Activated CD8-positive, alpha-beta T cell treated with anti-CD3 and anti-CD28 coated beads, Interleukin-2, amount 10 ng/mL, durations not matched to agents 7 days and 5 days (primary cell): ENCODE results near the gene ZNF691. TPM values are rescaled to one million over a fixed set of nuclear protein-coding genes. Genes with fewer than 3 reads are reported as not detected.

ENCODE experiments used
- ATAC-seq: fragments of 150-1000 bp; cut with Tn5 transposase; one replicate; pipeline ENCODE4 v1.10.0; 2021; ENCODE audit warnings: moderate library complexity
- CTCF ChIA-PET: fragments of 350-600 bp; sonication (Branson Sonifier 250); formaldehyde crosslinking; loops from one replicate; lab custom pipeline; 2021; ENCODE audit warnings: antibody characterized with exemption; lab: Charles Lee
- POLR2A ChIA-PET: fragments of 350-600 bp; sonication (Branson Sonifier 250); formaldehyde crosslinking; loops from one replicate; lab custom pipeline; 2021; ENCODE audit warnings: antibody characterized with exemption; lab: Charles Lee
- DNase-seq: peaks from one replicate; pipeline ENCODE4 v3.0.0-alpha.2; 2020
- H3K27ac Mint-ChIP-seq: one replicate; pipeline ENCODE4 v1.8.0; 2021; ENCODE audit warnings: mild to moderate bottlenecking, mixed read lengths
- H3K27me3 Mint-ChIP-seq: one replicate; pipeline ENCODE4 v1.8.0; 2021; ENCODE audit warnings: low read depth, mixed read lengths
- H3K36me3 Mint-ChIP-seq: one replicate; pipeline ENCODE4 v1.8.0; 2021; ENCODE audit warnings: low read depth, mixed read lengths
- H3K4me1 Mint-ChIP-seq: one replicate; pipeline ENCODE4 v1.8.0; 2021; ENCODE audit warnings: low read depth, mixed read lengths
- H3K4me3 Mint-ChIP-seq: one replicate; pipeline ENCODE4 v1.8.0; 2021; ENCODE audit warnings: mild to moderate bottlenecking, mixed read lengths
- H3K9me3 Mint-ChIP-seq: one replicate; pipeline ENCODE4 v1.8.0; 2022; ENCODE audit warnings: mixed read lengths; ENCODE audit not compliant: insufficient read depth
- total RNA-seq, 2 experiments: library from RNA; stranded (reverse); gene quantifications; one replicate each; pipeline ENCODE4 v1.2.3, GENCODE V29; 2021

Gene ZNF691
- total RNA-seq, 2 experiments from 2014 or later = 8.0 to 8.9 TPM

GRCh38 chr1:42816585-42817439, 29.6 kb upstream of the ZNF691 start, which contains the start of the genes ERMAP and SVBP:
ERMAP (plus strand) TSS chr1:42817122; CDS start chr1:42830449, 13,327 bp downstream.
SVBP (minus strand) TSS chr1:42817397; CDS start chr1:42816544, 853 bp downstream.
- peak within 1 kb of the TSS; percentile 86 for H3K4me3 Mint-ChIP-seq
- peak; percentile 94 for DNase-seq
- peak within 1 kb of the TSS; percentile 83 for H3K27ac Mint-ChIP-seq
- peak; percentile 92 for ATAC-seq
- no peaks in the 10 kb centered on the region for H3K27me3 Mint-ChIP-seq
- H3K4me1 Mint-ChIP-seq = peaks cover 23% of the 10 kb centered on the region
- POLR2A ChIA-PET = interaction anchor here (1.0 to 2.2 kb wide), 4 partner anchors 8 to 50 kb away, joined by 3 to 17 read pairs (median 10); partner anchors contain the start of genes C1orf50, P3H1 and ZNF691
- no peaks in the 10 kb centered on the region for H3K9me3 Mint-ChIP-seq
- H3K36me3 Mint-ChIP-seq = peaks cover 5% of the 10 kb centered on the region
- CTCF ChIA-PET = interaction anchor here (0.8 to 2.9 kb wide), 11 partner anchors 19 to 713 kb away, joined by 3 to 21 read pairs (median 3); partner anchors contain the start of genes C1orf50, P3H1 and ZNF691

- peak overlapping the region; percentile 25 for H3K27ac Mint-ChIP-seq
- peaks cover 23% of the 10 kb centered on the region for H3K4me1 Mint-ChIP-seq
- H3K9me3 Mint-ChIP-seq = no peaks in the 10 kb centered on the region
- CTCF ChIA-PET = interaction anchor here (0.8 to 2.9 kb wide), 7 partner anchors 18 to 712 kb away, joined by 3 to 21 read pairs (median 3); partner anchors contain the start of gene ZNF691
- no peaks in the 10 kb centered on the region for H3K27me3 Mint-ChIP-seq
- peaks cover 5% of the 10 kb centered on the region for H3K36me3 Mint-ChIP-seq
- ATAC-seq = no peak
- POLR2A ChIA-PET = interaction anchor here (0.9 to 2.2 kb wide), 4 partner anchors 9 to 159 kb away, joined by 3 to 17 read pairs (median 10); partner anchors contain the start of genes C1orf50, P3H1, PPIH and ZNF691
- H3K4me3 Mint-ChIP-seq = peak overlapping the region; percentile 86
- DNase-seq = no peak
Measured at GRCh38 chr1:42817440-42817767, 29.0 kb upstream of the ZNF691 start.

- H3K9me3 Mint-ChIP-seq = no peaks in the 10 kb centered on the region
- H3K27ac Mint-ChIP-seq = no peak overlapping the region
- H3K36me3 Mint-ChIP-seq = peaks cover 5% of the 10 kb centered on the region
- no peaks in the 10 kb centered on the region for H3K27me3 Mint-ChIP-seq
- peak overlapping the region; percentile 86 for H3K4me3 Mint-ChIP-seq
- H3K4me1 Mint-ChIP-seq = peaks cover 26% of the 10 kb centered on the region
- CTCF ChIA-PET = interaction anchor here (0.7 to 2.9 kb wide), 4 partner anchors 29 to 256 kb away, joined by 3 to 21 read pairs (median 4); partner anchors contain the start of gene ZNF691
- ATAC-seq (no peak), DNase-seq (peak; percentile 4)
- POLR2A ChIA-PET = interaction anchor here (0.9 to 2.2 kb wide), 3 partner anchors 10 to 160 kb away, joined by 3 to 13 read pairs (median 7); partner anchors contain the start of genes PPIH and ZNF691
Measured at GRCh38 chr1:42817976-42818375, 28.4 kb upstream of the ZNF691 start.

GRCh38 chr1:42820813-42821212, 25.6 kb upstream of the ZNF691 start:
- ChIA-PET POLR2A (no interaction called here), CTCF (interaction anchor here (0.9 to 1.9 kb wide), 3 partner anchors 26 to 102 kb away, joined by 3 to 8 read pairs (median 5); partner anchors contain the start of gene ZNF691)
- H3K4me1 Mint-ChIP-seq = peaks cover 29% of the 10 kb centered on the region
- ATAC-seq (no peak), DNase-seq (peak; percentile 4)
- no peaks in the 10 kb centered on the region for H3K9me3 Mint-ChIP-seq
- peaks cover 5% of the 10 kb centered on the region for H3K36me3 Mint-ChIP-seq
- no peak overlapping the region for H3K27ac Mint-ChIP-seq
- H3K4me3 Mint-ChIP-seq = no peak overlapping the region
- no peaks in the 10 kb centered on the region for H3K27me3 Mint-ChIP-seq

GRCh38 chr1:42821690-42822089, 24.7 kb upstream of the ZNF691 start:
- no peak overlapping the region for H3K27ac Mint-ChIP-seq
- no peak for ATAC-seq
- CTCF ChIA-PET = interaction anchor here (1.5 kb wide), 1 partner anchor 42 kb away, joined by 3 read pairs; no protein-coding TSS in a partner anchor
- H3K4me3 Mint-ChIP-seq = no peak overlapping the region
- peaks cover 5% of the 10 kb centered on the region for H3K36me3 Mint-ChIP-seq
- POLR2A ChIA-PET = no interaction called here
- no peak for DNase-seq
- no peaks in the 10 kb centered on the region for H3K9me3 Mint-ChIP-seq
- H3K27me3 Mint-ChIP-seq = no peaks in the 10 kb centered on the region
- peaks cover 21% of the 10 kb centered on the region for H3K4me1 Mint-ChIP-seq

GRCh38 chr1:42822800-42823392, 23.5 kb upstream of the ZNF691 start:
- Mint-ChIP-seq H3K9me3 (no peaks in the 10 kb centered on the region), H3K36me3 (peaks cover 5% of the 10 kb centered on the region), H3K27me3 (no peaks in the 10 kb centered on the region), H3K27ac (no peak overlapping the region), H3K4me3 (no peak overlapping the region), H3K4me1 (peaks cover 15% of the 10 kb centered on the region)
- CTCF ChIA-PET = interaction anchor here (0.6 to 1.1 kb wide), 2 partner anchors 24 to 27 kb away, joined by 3 read pairs; partner anchors contain the start of gene ZNF691
- POLR2A ChIA-PET = no interaction called here
- DNase-seq = no peak
- ATAC-seq = no peak

- no peaks in the 10 kb centered on the region for H3K27me3 Mint-ChIP-seq
- CTCF ChIA-PET = interaction anchor here (0.7 to 1.3 kb wide), 4 partner anchors 23 to 249 kb away, joined by 3 to 4 read pairs (median 3); no protein-coding TSS in a partner anchor
- ATAC-seq = no peak
- no peak overlapping the region for H3K4me3 Mint-ChIP-seq
- POLR2A ChIA-PET = no interaction called here
- peaks cover 5% of the 10 kb centered on the region for H3K36me3 Mint-ChIP-seq
- DNase-seq = no peak
- H3K9me3 Mint-ChIP-seq = no peaks in the 10 kb centered on the region
- peaks cover 12% of the 10 kb centered on the region for H3K4me1 Mint-ChIP-seq
- H3K27ac Mint-ChIP-seq = no peak overlapping the region
Measured at GRCh38 chr1:42824481-42825035, 21.9 kb upstream of the ZNF691 start.

GRCh38 chr1:42825036-42825851, 21.2 kb upstream of the ZNF691 start:
- POLR2A ChIA-PET = no interaction called here
- CTCF ChIA-PET = interaction anchor here (0.6 to 1.3 kb wide), 5 partner anchors 22 to 249 kb away, joined by 3 to 4 read pairs (median 3); no protein-coding TSS in a partner anchor
- Mint-ChIP-seq H3K4me1 (peaks cover 12% of the 10 kb centered on the region), H3K27me3 (no peaks in the 10 kb centered on the region), H3K36me3 (peaks cover 5% of the 10 kb centered on the region), H3K4me3 (no peak overlapping the region), H3K9me3 (no peaks in the 10 kb centered on the region), H3K27ac (no peak overlapping the region)
- DNase-seq = no peak
- ATAC-seq = no peak

GRCh38 chr1:42830631-42831030, 15.8 kb upstream of the ZNF691 start:
- no peak for ATAC-seq
- Mint-ChIP-seq H3K27me3 (no peaks in the 10 kb centered on the region), H3K4me1 (no peaks in the 10 kb centered on the region), H3K36me3 (no peaks in the 10 kb centered on the region), H3K9me3 (no peaks in the 10 kb centered on the region), H3K4me3 (no peak overlapping the region), H3K27ac (no peak overlapping the region)
- POLR2A ChIA-PET = no interaction called here
- CTCF ChIA-PET = interaction anchor here (1.9 kb wide), 1 partner anchor 16 kb away, joined by 5 read pairs; the partner anchor contains the start of gene ZNF691
- no peak for DNase-seq

GRCh38 chr1:42831273-42831672, 15.1 kb upstream of the ZNF691 start:
- H3K36me3 Mint-ChIP-seq = no peaks in the 10 kb centered on the region
- no peaks in the 10 kb centered on the region for H3K27me3 Mint-ChIP-seq
- no peaks in the 10 kb centered on the region for H3K4me1 Mint-ChIP-seq
- ChIA-PET POLR2A (no interaction called here), CTCF (no interaction called here)
- no peak for DNase-seq
- no peak overlapping the region for H3K4me3 Mint-ChIP-seq
- ATAC-seq = no peak
- no peak overlapping the region for H3K27ac Mint-ChIP-seq
- H3K9me3 Mint-ChIP-seq = no peaks in the 10 kb centered on the region
